Kidney epithelial cell (primary cell): ENCODE data around the gene EML1. TPM values are rescaled to one million over a fixed set of nuclear protein-coding genes. Genes with fewer than 3 reads are reported as not detected.
A peak's percentile ranks its signal among the peaks of the same experiment; 100 is the strongest.

ENCODE experiments used
- DNase-seq: peaks from one replicate; pipeline ENCODE4 v3.0.0-alpha.2; 2010; ENCODE audit warnings: low read depth
- H3K27me3 ChIP-seq: 2 replicates; pipeline ENCODE4 v1.6.0; 2011; ENCODE audit warnings: low read length; ENCODE audit not compliant: control insufficient read depth, insufficient read depth
- H3K36me3 ChIP-seq: 2 replicates; pipeline ENCODE4 v1.5.1; 2011; ENCODE audit warnings: low read length; ENCODE audit not compliant: control insufficient read depth, insufficient read depth
- H3K4me3 ChIP-seq: 2 replicates; pipeline ENCODE4 v1.5.1; 2011; ENCODE audit warnings: low read depth, mild to moderate bottlenecking, control low read depth, low read length
- CTCF ChIP-seq: IDR thresholded peaks from 2 replicates; pipeline ENCODE4 v1.5.1; 2011; ENCODE audit warnings: mild to moderate bottlenecking, moderate library complexity, low read length, control low read depth, inconsistent platforms; ENCODE audit not compliant: insufficient read depth, poor library complexity, severe bottlenecking
- total RNA-seq: library from RNA; depleted of rRNA; stranded (reverse); fragments of >200 nt; gene quantifications from 2 replicates; pipeline ENCODE4 v1.2.3, GENCODE V29; 2015

The EML1 gene
- total RNA-seq, 1 donor from 2014 or later, result 11.6 TPM

GRCh38 chr14:99968941-99969340 is 175.7 kb downstream of the EML1 start:
- TF ChIP-seq CTCF, result no peak
- Histone ChIP-seq H3K4me3 (no peak overlapping the region), H3K27me3 (no peaks in the 10 kb centered on the region), H3K36me3 (no peaks in the 10 kb centered on the region)
- no peak for DNase-seq

- Histone ChIP-seq H3K27me3 (no peaks in the 10 kb centered on the region), H3K4me3 (no peak overlapping the region), H3K36me3 (no peaks in the 10 kb centered on the region)
- no peak for DNase-seq
- TF ChIP-seq CTCF, result no peak
Observed at GRCh38 chr14:99969673-99970322, 176.6 kb downstream of the EML1 start.

- Histone ChIP-seq H3K4me3 (peak overlapping the region; percentile 73), H3K27me3 (no peaks in the 10 kb centered on the region), H3K36me3 (no peaks in the 10 kb centered on the region)
- DNase-seq, result peak; percentile 26
- no peak for TF ChIP-seq CTCF
Observed at GRCh38 chr14:99971087-99971940, 178.1 kb downstream of the EML1 start.

- no peak for DNase-seq
- no peak for TF ChIP-seq CTCF
- Histone ChIP-seq H3K27me3 (no peaks in the 10 kb centered on the region), H3K4me3 (peak overlapping the region; percentile 73), H3K36me3 (no peaks in the 10 kb centered on the region)
Observed at GRCh38 chr14:99971941-99972747, 178.9 kb downstream of the EML1 start.

GRCh38 chr14:99972748-99973466 is 179.7 kb downstream of the EML1 start:
- no peaks in the 10 kb centered on the region for H3K27me3 ChIP-seq
- no peak for TF ChIP-seq CTCF
- H3K4me3 ChIP-seq, result peak overlapping the region; percentile 73
- no peak for DNase-seq
- H3K36me3 ChIP-seq, result no peaks in the 10 kb centered on the region
